Esophagus muscularis mucosa (tissue), 4 donors: ENCODE measurements around the gene PCGF5. TPM values are rescaled to one million over a fixed set of nuclear protein-coding genes. Genes with fewer than 3 reads are reported as not detected.

Experiments
- DNase-seq: peaks from one replicate; pipeline ENCODE4 v3.0.0-alpha.2; 2017; ENCODE audit errors: extremely low spot score
- H3K27ac ChIP-seq, 4 donors: fragments of 200-600 bp; sonication (generic); replicated peaks in 1 of 4; 1 replicate in 3 of 4; 2 replicates in 1 of 4; pipeline ENCODE4 v1.5.1; 2016 to 2019; ENCODE audit warnings: mild to moderate bottlenecking in 1 of 4
- H3K27me3 ChIP-seq, 4 donors: fragments of 200-600 bp; sonication (generic); one replicate each; pipeline versions ENCODE4 v1.5.1 to v1.6.0; 2016 to 2019
- H3K36me3 ChIP-seq, 4 donors: fragments of 200-600 bp; sonication (generic); one replicate each; pipeline ENCODE4 v1.5.1; 2016 to 2019
- H3K4me1 ChIP-seq, 4 donors: fragments of 200-600 bp; sonication (generic); one replicate each; pipeline ENCODE4 v1.5.1; 2016 to 2019
- H3K4me3 ChIP-seq, 4 donors: fragments of 200-600 bp; sonication (generic); 1 replicate in 2 of 4; 2 replicates in 2 of 4; pipeline ENCODE4 v1.5.1; 2016 to 2019; ENCODE audit warnings: mild to moderate bottlenecking in 4 of 4, moderate library complexity in 1 of 4
- H3K9me3 ChIP-seq, 4 donors: fragments of 200-600 bp; sonication (generic); 1 replicate in 3 of 4; 2 replicates in 1 of 4; pipeline ENCODE4 v1.5.1; 2016 to 2019
- EP300 ChIP-seq: sonication (generic); formaldehyde crosslinking; IDR thresholded peaks from one replicate; pipeline ENCODE4 v1.6.1; 2017; ENCODE audit warnings: antibody characterized with exemption
- POLR2A ChIP-seq: fragments of 450-650 bp; IDR thresholded peaks from one replicate; pipeline ENCODE4 v1.6.1; 2017; ENCODE audit warnings: antibody characterized with exemption, moderate library complexity, mild to moderate bottlenecking, low read depth
- POLR2AphosphoS5 ChIP-seq, 2 donors: sonication (generic); formaldehyde crosslinking; IDR thresholded peaks; one replicate each; pipeline ENCODE4 v1.6.1; 2017; ENCODE audit warnings: antibody characterized with exemption in 2 of 2
- WGBS: methylation state at CpG from one replicate; pipeline ENCODE4 v1.1.5; 2018; 5-methylcytosine and 5-hydroxymethylcytosine counted together
- intact Hi-C: fragments of 100-400 bp; cut with DNase I; formaldehyde crosslinking; loops from one replicate; pipeline ENCODE4 v1.15.1; 2023
- total RNA-seq, 4 donors: library from RNA; depleted of rRNA; stranded (reverse); fragments of >200 nt; gene quantifications; one replicate each; pipeline versions ENCODE4 v1.1.0 to v1.2.1, GENCODE V29; 2016
- TF ChIP-seq, protein P1 (sequence below), 3 experiments: fragments of 200-600 bp in 2 of 3; fragments of 450-650 bp in 1 of 3; sonication (generic) in 2 of 3; IDR thresholded peaks; one replicate each; pipeline ENCODE4 v1.5.1; 2017 to 2019; ENCODE audit warnings: antibody characterized with exemption in 3 of 3, mild to moderate bottlenecking in 2 of 3, moderate library complexity in 1 of 3

PCGF5 gene
- total RNA-seq, 4 donors from 2014 or later: 41.6 to 62.7 (median 52.6) TPM

DNA sequence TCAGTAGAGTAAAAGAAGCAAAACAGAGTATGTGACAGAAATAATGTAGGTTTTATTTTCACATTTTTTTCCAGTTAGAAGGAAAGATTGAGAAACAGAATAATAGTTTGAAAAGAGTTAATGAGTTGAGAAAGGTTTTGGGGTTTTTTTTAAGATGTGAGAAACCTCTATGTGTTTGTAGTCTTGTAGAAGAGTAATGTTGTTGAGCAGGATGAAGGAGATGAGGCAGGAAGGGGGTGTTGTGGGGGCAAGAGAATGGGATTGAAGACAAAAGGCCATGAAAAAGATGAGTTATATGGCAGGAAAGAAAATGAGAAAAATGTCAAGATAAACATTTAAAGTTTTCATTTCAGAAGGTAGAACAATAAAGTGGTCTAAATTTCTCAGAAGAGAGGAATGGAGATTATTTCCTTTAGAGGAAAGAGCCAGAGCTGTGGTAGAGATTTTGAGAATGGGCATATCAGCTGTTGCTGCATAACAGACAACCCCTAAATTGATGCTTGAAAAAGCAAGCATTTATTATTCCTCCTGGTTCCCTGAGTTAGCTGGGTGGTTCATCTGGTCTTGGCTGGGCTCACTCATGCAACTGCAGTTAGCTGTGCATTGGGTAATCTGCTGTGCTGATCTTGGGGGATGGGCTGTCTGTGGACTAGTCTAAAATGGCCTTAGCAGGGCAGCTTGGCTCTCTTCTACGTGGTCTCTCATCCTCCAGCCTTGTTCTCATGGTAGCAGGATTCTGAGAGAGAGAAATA is 27.1 kb downstream of the PCGF5 start:
- Histone ChIP-seq H3K27me3 (no peaks in the 10 kb centered on the region), H3K27ac (no peak overlapping the region), H3K9me3 (no peaks in the 10 kb centered on the region), H3K4me3 (no peak overlapping the region), H3K36me3 (peaks cover 0 to 15% (median 4%) of the 10 kb centered on the region in 4 donors), H3K4me1 (peaks cover 7 to 30% (median 20%) of the 10 kb centered on the region in 4 donors)
- TF ChIP-seq POLR2AphosphoS5 (IDR thresholded peaks at IDR 0.05): no peak
- TF ChIP-seq, protein P1, sequence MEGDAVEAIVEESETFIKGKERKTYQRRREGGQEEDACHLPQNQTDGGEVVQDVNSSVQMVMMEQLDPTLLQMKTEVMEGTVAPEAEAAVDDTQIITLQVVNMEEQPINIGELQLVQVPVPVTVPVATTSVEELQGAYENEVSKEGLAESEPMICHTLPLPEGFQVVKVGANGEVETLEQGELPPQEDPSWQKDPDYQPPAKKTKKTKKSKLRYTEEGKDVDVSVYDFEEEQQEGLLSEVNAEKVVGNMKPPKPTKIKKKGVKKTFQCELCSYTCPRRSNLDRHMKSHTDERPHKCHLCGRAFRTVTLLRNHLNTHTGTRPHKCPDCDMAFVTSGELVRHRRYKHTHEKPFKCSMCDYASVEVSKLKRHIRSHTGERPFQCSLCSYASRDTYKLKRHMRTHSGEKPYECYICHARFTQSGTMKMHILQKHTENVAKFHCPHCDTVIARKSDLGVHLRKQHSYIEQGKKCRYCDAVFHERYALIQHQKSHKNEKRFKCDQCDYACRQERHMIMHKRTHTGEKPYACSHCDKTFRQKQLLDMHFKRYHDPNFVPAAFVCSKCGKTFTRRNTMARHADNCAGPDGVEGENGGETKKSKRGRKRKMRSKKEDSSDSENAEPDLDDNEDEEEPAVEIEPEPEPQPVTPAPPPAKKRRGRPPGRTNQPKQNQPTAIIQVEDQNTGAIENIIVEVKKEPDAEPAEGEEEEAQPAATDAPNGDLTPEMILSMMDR (IDR thresholded peaks at IDR 0.05): no peak
- intact Hi-C loops: no loop called here
- WGBS: 17% methylated on average over 1 of the region's 1 CpG
- DNase-seq: no peak

DNA sequence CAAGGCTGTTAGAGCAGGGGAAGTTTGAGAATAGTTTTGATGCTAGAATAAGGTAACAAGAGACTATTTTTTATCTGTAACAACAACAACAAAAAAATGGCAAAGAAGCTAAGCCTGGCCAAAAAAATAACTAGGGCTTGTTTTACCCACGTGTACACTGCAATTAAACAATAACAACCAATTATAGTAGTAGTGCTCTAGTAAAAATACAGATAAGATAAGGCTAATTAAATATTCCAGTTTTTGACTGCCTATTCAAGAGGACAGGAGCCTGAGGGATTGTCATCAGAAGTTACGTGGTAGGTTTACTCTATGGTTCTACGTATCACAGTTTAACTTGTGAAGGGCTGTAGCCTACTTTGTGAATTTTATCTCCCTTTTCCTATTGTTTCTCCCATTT is 29.2 kb downstream of the PCGF5 start:
- H3K27ac ChIP-seq: no peak overlapping the region
- intact Hi-C loops: loop anchor here (2.0 kb wide), 4 partner anchors 161 to 339 kb away; no protein-coding TSS in a partner anchor
- 73% methylated on average over 3 of the region's 3 CpGs for WGBS
- no peak for TF ChIP-seq EP300
- TF ChIP-seq, protein P1 (IDR thresholded peaks at IDR 0.05): no peak
- no peak for TF ChIP-seq POLR2A
- no peak for TF ChIP-seq POLR2AphosphoS5 (IDR thresholded peaks at IDR 0.05)
- H3K9me3 ChIP-seq: no peaks in the 10 kb centered on the region
- H3K4me1 ChIP-seq: peaks cover 7 to 30% (median 20%) of the 10 kb centered on the region in 4 donors
- no peaks in the 10 kb centered on the region for H3K27me3 ChIP-seq
- DNase-seq: no peak
- H3K4me3 ChIP-seq: no peak overlapping the region
- H3K36me3 ChIP-seq: peaks cover 0 to 37% (median 23%) of the 10 kb centered on the region in 4 donors

DNA sequence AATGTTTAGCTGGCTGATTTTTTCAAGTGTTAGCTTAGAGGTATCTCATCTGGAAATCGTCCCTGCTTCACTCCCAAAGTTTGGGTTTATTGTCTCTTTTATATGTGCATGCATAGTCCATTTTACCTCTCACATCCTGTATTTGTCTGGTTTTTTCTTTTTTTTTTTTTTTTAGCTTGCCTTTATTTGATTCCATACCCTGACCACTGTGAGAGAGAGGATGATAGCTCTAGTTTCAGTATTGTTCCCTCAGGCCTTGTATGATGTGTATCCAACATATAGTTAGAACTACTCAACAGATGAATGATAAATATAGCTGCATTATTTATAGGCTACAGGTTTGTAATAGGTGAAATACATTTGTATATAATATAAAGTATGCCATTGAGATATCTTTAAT is 29.9 kb downstream of the PCGF5 start:
- H3K4me1 ChIP-seq: peaks cover 6 to 26% (median 16%) of the 10 kb centered on the region in 4 donors
- H3K9me3 ChIP-seq: no peaks in the 10 kb centered on the region
- H3K27me3 ChIP-seq: no peaks in the 10 kb centered on the region
- no peak overlapping the region for H3K4me3 ChIP-seq
- H3K27ac ChIP-seq: no peak overlapping the region
- peaks cover 5 to 43% (median 30%) of the 10 kb centered on the region in 4 donors for H3K36me3 ChIP-seq
- intact Hi-C loops: loop anchor here (2.0 kb wide), 4 partner anchors 162 to 340 kb away; no protein-coding TSS in a partner anchor
- WGBS: 59% methylated on average over 1 of the region's 1 CpG
- no peak for TF ChIP-seq POLR2AphosphoS5 (IDR thresholded peaks at IDR 0.05)
- TF ChIP-seq EP300: no peak
- TF ChIP-seq, protein P1 (IDR thresholded peaks at IDR 0.05): no peak
- no peak for TF ChIP-seq POLR2A
- DNase-seq: no peak

DNA sequence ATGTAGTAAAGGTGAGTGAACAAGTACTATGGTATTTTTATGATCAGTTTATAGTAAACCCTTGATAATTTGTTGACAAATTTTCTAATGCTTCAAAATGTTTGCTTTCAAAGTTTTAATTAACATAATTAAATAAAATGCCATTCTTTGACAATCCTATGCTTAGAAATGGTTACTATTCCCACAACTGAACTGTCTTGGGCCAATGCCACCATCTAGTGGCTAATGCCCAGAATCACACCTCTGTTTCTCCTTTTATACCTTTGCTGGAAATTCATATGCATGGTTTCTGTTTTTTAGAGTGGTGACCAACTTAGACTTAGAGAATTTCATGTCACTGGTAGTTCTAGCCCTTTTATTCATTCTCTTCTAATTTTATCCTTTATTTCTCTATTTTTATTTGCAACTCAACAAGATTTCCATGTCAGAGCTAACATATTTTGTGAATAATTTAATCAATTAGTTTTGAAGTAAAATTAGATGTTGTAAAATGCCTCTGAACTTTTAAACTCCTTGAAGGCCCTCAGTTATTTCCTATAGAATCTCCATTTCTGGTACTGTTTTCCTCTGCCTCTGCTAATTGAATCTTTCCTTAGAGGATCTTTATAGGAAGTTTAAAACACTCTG is 31.1 kb downstream of the PCGF5 start:
- DNase-seq: no peak
- Histone ChIP-seq H3K4me3 (no peak overlapping the region), H3K4me1 (peaks cover 0 to 13% (median 4%) of the 10 kb centered on the region in 4 donors), H3K27ac (no peak overlapping the region), H3K27me3 (no peaks in the 10 kb centered on the region), H3K36me3 (peaks cover 11 to 55% (median 36%) of the 10 kb centered on the region in 4 donors), H3K9me3 (no peaks in the 10 kb centered on the region)
- intact Hi-C loops: loop anchor here (2.0 kb wide), 4 partner anchors 163 to 341 kb away; no protein-coding TSS in a partner anchor
- TF ChIP-seq EP300 (no peak), POLR2AphosphoS5 (IDR thresholded peaks at IDR 0.05) (no peak), POLR2A (no peak)
- TF ChIP-seq, protein P1 (IDR thresholded peaks at IDR 0.05): peak; percentile 86 to 92 (median 90)
